Coronary artery (tissue), 2 donors: ENCODE measurements around the gene PARVA.

Experiments
- DNase-seq: peaks from one replicate; pipeline ENCODE4 v3.0.0-alpha.2; 2017; ENCODE audit warnings: low spot score
- H3K27ac ChIP-seq, 2 donors: fragments of 200-600 bp; sonication (generic); one replicate each; pipeline ENCODE4 v1.5.1; 2016 to 2019
- H3K4me3 ChIP-seq: fragments of 200-600 bp; sonication (generic); 2 replicates; pipeline ENCODE4 v1.5.1; 2016; ENCODE audit warnings: mild to moderate bottlenecking, moderate library complexity
- CTCF ChIP-seq: fragments of 200-600 bp; sonication (generic); IDR thresholded peaks from one replicate; pipeline ENCODE4 v1.5.1; 2019; ENCODE audit warnings: antibody characterized with exemption

Gene PARVA

GRCh38 chr11:12377106-12377823, at the start of gene PARVA:
PARVA (plus strand) TSS chr11:12377571; CDS start chr11:12377648, 77 bp downstream.
- peak; percentile 81 for DNase-seq
- peak within 1 kb of the TSS; percentile 80 for H3K4me3 ChIP-seq
- no peak for TF ChIP-seq CTCF
- peak within 1 kb of the TSS; percentile 94 to 95 for H3K27ac ChIP-seq

GRCh38 chr11:12329169-12329568, 48.2 kb upstream of the PARVA start:
- no peak for TF ChIP-seq CTCF
- Histone ChIP-seq H3K4me3 (no peak overlapping the region), H3K27ac (no peak overlapping the region)
- no peak for DNase-seq

GRCh38 chr11:12329797-12330196, 47.6 kb upstream of the PARVA start:
- no peak for DNase-seq

GRCh38 chr11:12330485-12331231, 46.7 kb upstream of the PARVA start:
- TF ChIP-seq CTCF = no peak
- Histone ChIP-seq H3K27ac (no peak overlapping the region), H3K4me3 (no peak overlapping the region)
- DNase-seq = no peak

More at GRCh38 chr11:12329797-12330196, 47.6 kb upstream of the PARVA start:
- no peak overlapping the region for H3K27ac ChIP-seq
- no peak for TF ChIP-seq CTCF
- no peak overlapping the region for H3K4me3 ChIP-seq

- H3K27ac ChIP-seq = no peak overlapping the region
- peak; percentile 80 for DNase-seq
Observed at GRCh38 chr11:12331239-12331874, 46.0 kb upstream of the PARVA start.

GRCh38 chr11:12343526-12343925, 33.8 kb upstream of the PARVA start:
- no peak for TF ChIP-seq CTCF
- no peak overlapping the region for H3K4me3 ChIP-seq
- no peak for DNase-seq
- no peak overlapping the region for H3K27ac ChIP-seq

More at GRCh38 chr11:12331239-12331874, 46.0 kb upstream of the PARVA start:
- H3K4me3 ChIP-seq = no peak overlapping the region
- TF ChIP-seq CTCF = peak; percentile 57
